CD4-positive, alpha-beta T cell treated with Interleukin-12 subunit alpha and Interleukin-12 subunit beta, for 1 hour (primary cell): ENCODE results near the gene VSIG10L2.

Source experiments
- DNase-seq: peaks from one replicate; pipeline ENCODE4 v3.0.0-alpha.2; 2020

VSIG10L2 gene

GRCh38 chr11:125930076-125930450, 15.8 kb upstream of the VSIG10L2 start:
- no peak for DNase-seq

GRCh38 chr11:125931116-125931515, 14.7 kb upstream of the VSIG10L2 start:
- no peak for DNase-seq

GRCh38 chr11:125931668-125932067, 14.2 kb upstream of the VSIG10L2 start:
- no peak for DNase-seq

- DNase-seq: no peak
These were observed 13.5 kb upstream of the VSIG10L2 start for GRCh38 chr11:125932301-125932700.

GRCh38 chr11:125933030-125933813, 12.6 kb upstream of the VSIG10L2 start:
- DNase-seq: no peak

- DNase-seq: no peak
These were observed 11.4 kb upstream of the VSIG10L2 start for GRCh38 chr11:125934473-125934872.

- no peak for DNase-seq
These were observed 10.8 kb upstream of the VSIG10L2 start for GRCh38 chr11:125935056-125935455.

GRCh38 chr11:125935618-125936199, 10.1 kb upstream of the VSIG10L2 start:
- DNase-seq: no peak

- DNase-seq: no peak
These were observed 7.4 kb upstream of the VSIG10L2 start for GRCh38 chr11:125938418-125938817.

GRCh38 chr11:125939081-125939521, 6.7 kb upstream of the VSIG10L2 start:
- DNase-seq: no peak

- DNase-seq: no peak
These were observed 5.7 kb upstream of the VSIG10L2 start for GRCh38 chr11:125940145-125940544.

- DNase-seq: no peak
These were observed 4.6 kb upstream of the VSIG10L2 start for GRCh38 chr11:125941267-125941618.

GRCh38 chr11:125941619-125942611, 3.9 kb upstream of the VSIG10L2 start:
- DNase-seq: peak; percentile 27

GRCh38 chr11:125942771-125943428, 2.9 kb upstream of the VSIG10L2 start:
- DNase-seq: no peak

GRCh38 chr11:125943661-125944349, 2.0 kb upstream of the VSIG10L2 start:
- DNase-seq: no peak

GRCh38 chr11:125944350-125945010, 1.4 kb upstream of the VSIG10L2 start:
- DNase-seq: no peak

- DNase-seq: no peak
These were observed 640 bp upstream of the VSIG10L2 start for GRCh38 chr11:125945011-125945796.

GRCh38 chr11:125946712-125947418, 1.0 kb downstream of the VSIG10L2 start:
- no peak for DNase-seq

- DNase-seq: no peak
These were observed 1.8 kb downstream of the VSIG10L2 start for GRCh38 chr11:125947419-125948277.
